LHCN-M2 (cell line): Measurements from ENCODE around the gene PRR15L. TPM values are rescaled to one million over a fixed set of nuclear protein-coding genes. Genes with fewer than 3 reads are reported as not detected.
A peak's percentile ranks its signal among the peaks of the same experiment; 100 is the strongest.

Experiments
- DNase-seq: peaks from one replicate; pipeline ENCODE4 v3.0.0-alpha.2; 2012; ENCODE audit warnings: low read depth
- total RNA-seq: library from RNA; depleted of rRNA; stranded (reverse); fragments of >200 nt; gene quantifications from 2 replicates; pipeline ENCODE4 v1.2.3, GENCODE V29; 2014

The PRR15L gene
- total RNA-seq, 1 experiment from 2014 or later, result not detected

GRCh38 chr17:47961406-47961805, 3.7 kb upstream of the PRR15L start:
- no peak for DNase-seq

- no peak for DNase-seq
Measured at GRCh38 chr17:47959825-47960655, 2.4 kb upstream of the PRR15L start.

DNA sequence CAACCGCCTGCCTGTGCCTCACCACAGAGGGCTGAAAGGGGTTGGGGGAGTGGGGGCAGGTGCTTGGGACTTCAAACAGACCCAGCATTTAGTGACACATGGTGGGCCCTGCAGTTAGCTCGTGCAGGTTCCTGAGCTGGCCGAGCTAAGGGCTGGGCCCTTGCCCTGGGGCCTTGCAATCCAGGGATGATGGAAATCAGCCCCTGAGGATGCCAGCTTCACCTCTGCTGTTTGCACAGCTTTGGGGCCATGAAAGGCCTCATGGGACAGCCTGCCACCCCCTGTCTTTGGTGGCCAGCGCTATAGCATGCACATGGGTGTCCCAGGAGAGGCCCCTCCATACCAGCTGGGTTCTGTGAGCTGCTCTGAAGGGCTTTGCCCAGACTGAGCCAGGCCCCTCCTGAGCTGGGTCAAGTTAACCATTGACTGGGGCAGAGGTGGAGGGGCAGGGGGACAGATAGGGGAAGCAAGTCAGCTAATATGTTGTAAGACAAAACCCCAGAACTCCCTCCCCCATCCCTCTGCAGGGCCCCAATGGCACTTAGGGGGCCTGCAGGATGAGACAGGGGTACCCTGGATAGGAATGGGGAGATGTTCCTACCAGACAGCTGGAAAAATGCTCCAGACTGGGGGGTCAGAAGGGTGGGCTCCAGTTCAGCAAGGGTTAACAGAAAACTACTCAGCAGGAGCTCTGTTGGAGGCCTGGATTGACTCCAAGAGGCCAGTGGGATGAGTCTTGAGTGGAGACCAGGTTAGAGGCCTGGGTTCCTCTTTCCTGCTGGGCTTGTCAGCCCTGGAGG, 692 bp downstream of the PRR15L start:
- no peak for DNase-seq

DNA sequence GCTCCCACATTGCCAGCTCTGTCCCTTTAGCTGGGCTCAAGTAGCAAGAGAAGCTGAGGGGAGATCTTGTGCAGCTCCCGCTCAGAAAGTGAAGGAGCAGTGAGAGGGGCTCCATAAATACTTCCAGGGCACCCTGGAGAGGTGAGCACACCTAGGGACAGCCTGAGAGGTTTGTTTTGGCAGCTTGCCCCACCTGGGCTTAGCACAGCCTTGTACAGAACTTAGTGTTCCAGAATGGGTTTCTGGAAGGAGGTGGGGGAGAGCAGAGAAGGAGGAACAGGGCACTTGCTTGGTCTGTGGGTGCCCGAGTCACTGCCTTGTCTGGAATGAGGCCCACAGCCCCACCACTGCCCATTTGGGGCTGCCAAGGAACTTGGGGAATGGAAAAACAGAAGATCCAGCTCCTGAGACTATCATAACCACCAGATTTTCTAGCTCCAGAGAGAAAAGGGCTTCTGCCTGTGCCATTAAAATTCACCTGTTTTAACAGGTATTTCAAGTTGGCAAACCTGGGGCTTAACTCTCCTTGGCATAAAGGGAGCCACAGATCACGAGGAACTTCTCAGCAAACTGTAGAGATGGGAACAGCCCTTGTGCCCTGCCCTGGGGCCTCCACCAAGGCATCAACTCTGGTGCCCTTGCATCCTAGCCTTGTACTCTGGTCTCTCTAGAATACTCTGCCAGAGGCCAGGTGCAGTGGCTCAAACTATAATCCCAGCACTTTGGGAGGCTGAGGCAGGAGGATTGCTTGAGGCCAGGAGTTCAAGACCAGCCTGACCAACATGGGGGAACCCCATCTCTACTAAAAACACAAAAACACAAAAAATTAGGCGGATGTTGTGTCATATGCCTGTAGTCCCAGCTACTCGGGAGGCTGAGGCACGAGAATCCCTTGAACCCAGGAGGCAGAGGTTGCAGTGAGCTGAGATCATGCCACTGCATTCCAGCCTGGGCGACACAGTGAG, 1.9 kb downstream of the PRR15L start:
- no peak for DNase-seq

DNA sequence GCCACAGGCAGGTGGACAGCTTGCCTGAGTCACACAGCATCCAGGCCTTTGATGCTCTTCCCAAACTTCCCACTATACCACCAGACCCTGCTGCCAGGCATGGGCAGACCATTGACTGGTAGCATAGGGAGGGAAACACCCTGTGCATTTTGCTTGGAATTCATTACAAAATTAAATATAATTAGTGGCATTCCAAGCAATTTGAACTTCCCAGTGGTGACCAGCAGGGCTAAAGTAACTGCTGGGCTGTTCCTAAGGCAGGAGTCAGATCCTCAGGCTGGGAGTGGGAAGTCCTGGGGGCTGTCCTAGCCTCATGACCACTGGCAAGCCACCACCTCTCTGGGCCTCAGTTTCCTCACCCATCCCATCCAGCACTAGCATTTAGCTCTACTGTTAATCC, 3.8 kb downstream of the PRR15L start:
- no peak for DNase-seq

GRCh38 chr17:47952171-47953021, 5.3 kb downstream of the PRR15L start:
- DNase-seq, result no peak

DNA sequence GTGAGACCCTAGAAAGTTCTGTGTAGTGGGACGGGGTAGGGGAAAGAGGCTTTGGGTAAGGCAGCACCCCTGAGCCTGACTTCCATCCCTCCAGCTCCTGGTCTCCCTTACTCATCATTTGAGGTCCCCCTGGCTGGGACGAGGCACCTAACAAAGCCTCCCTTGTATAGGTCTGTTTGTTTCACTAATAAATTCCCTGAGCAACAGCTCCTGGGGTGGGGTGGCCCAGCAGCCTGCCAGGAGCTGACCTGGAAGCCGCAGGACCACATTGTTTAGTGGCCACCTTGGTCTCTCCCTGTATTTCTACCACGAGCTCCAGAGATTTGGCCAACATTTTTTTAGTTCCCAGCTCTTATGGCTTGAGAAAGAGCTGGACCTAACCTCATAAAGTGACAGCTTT, 7.2 kb downstream of the PRR15L start:
- DNase-seq, result no peak

GRCh38 chr17:47949946-47950345, 7.7 kb downstream of the PRR15L start:
- DNase-seq, result no peak

DNA sequence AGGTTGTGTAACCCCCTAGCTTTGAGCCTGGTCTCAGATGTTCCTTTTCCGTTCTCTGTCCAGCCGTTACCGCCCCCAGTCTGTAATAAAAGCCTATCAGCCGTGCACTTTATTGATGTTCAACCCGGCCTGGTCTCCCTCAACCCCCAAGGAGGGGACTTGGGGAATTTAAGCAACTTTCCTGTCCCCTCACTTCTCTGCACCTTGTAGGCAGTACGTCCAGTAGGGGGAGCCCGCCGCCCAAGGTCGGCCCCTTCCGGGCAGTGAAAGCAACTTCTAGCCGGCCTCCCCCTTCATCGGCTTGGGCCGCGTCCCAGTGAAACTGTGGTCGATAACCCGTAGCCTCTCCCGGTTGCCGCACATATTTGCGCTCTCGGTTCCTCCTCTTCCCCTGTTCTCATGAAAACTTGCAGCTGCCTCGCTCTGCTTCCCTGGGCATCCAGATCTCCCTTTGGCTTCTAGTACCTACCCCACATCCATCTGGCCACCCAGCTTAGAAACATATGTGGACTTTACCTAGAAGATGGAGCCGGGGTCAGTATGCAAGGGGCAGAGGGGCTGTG, 8.4 kb downstream of the PRR15L start:
- peak; percentile 73 for DNase-seq

GRCh38 chr17:47948706-47949196, 8.9 kb downstream of the PRR15L start:
- DNase-seq, result no peak

DNA sequence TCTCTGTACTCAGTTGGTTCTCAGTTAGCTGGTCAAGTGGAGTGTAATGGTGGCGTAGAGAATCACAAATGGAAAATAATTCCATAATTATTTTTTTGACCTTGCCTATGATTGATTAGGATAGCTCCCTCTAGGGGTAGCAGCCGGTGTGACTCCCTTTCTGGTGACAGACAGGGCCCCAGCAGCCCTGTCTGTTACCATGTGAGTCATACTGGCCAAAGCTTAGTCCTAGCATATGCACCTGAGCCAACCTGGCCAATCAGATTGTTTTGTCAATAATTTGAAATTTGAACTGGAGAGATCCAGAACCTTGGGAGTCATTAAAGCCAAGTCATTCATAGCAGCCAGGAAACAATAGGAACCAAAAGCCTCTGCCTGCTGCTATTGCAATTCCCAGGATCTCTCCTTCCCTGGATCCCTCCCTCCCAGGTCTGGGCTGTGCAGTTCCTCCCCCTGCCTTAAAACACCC, 10.7 kb downstream of the PRR15L start:
- DNase-seq, result peak; percentile 87

DNA sequence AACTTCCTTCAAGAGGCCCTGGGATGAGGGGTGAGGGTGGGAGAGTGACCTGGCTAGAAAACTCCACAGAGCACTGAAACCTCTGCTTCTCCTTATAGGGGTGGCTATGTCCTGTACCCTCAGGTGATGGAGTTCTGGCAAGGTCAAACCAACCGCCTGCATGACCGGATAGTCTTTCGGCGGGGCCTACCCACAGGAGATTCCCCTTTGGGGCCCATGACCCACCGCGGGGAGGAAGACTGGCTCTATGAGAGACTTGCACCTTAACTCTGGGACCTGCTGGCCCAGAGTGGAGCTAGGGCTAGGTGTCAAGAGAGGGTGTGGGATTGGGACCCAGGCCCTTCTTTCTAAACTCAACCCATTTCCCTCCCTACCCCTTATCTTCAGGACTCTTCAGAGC, 11.2 kb downstream of the PRR15L start:
- no peak for DNase-seq

- DNase-seq, result no peak
Measured at GRCh38 chr17:47945529-47946508, 11.9 kb downstream of the PRR15L start.

DNA sequence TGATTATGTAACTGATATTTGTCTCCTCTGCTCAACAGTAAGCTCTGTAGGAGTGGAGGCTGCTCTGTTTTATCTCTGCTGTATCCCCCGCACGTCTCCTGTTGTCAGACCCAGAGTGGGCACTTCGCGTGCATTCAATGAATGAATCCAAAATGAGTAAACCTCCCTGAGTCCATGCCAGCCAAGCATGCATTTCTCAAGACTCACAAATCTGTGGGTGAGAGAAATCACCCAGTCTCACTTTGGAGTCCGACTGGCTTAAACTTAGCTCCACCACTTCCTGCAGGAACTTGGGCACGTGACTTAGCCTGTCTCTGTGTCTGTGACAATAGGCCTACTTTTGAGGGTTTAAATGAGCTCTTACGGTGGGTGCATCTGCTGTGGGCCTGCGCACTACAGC, 12.6 kb downstream of the PRR15L start:
- DNase-seq, result no peak

DNA sequence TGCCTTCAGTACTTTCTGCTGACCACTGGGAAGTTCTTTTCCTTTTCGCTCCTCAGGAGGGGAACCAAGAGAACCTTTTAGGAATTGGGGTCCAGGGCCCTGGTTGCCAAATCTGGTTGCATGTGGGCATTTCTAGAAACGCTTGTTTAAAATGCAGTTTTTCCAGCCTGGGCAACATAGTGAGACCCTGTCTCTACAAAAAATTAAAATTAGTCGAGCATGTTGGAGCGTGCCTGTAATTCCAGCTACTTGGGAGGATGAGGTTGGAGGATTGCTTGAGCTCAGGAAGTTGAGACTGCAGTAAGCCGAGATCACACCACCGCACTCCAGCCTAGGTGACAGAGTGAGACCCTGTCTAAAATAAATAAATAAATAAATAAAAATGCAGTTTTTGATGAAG, 15.1 kb downstream of the PRR15L start:
- no peak for DNase-seq

DNA sequence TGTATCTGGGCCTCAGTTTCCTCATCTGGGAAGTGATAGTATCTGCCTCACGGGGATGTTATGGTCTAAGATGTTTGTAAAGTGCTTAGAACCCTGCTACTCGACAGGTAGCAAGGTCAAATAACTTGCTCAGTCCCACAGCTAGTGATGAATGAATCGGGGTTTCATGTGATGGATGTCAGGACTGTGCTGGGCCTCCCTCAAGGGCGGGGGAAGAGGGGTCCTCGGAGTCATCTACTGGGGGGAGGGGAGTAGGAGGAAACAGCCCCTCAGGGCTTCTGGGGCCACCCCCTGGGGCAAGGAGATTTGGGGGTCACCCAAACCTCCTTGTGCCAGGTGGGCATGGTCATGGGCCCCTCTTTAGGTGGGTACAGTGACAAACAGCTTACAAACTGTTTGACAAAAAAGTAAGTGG, 15.6 kb downstream of the PRR15L start:
- no peak for DNase-seq

DNA sequence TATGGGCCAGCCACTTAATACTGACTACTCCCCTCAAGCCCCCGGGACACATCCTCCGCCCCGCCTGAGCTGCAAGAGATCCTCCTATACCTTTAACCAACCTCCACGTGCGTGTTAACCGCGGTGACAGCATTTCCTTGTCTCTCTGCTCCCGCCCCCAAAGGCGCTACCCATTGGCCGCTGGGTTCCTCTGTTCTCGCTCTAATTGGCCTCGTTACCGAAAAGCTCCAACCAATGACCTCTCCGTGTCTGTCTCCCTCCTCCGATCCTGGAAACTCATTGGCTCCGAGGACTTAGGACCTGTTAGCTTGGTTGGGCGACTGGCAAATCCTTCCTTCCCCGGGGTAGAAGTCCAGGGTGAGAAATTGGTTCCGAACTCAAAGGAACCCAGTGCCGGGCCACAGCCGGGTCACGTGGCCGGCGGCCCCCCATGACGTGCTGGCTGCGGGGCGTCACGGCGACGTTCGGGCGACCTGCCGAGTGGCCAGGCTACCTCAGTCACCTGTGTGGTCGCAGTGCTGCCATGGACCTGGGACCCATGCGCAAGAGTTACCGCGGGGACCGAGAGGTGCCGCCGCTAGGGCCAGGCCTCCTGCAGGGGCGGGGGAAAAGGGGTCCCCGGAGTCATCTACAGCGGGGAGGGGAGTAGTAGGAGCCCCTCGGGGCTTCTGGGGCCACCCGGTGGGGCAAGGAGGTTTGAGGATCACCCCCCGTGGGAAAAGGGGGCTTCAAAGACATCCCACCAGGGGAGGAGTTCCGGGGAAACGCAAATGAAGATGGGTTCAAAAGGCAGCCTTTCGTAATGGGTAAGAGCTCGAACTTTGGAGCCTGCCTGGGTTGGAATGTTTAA, 16.2 kb downstream of the PRR15L start, which contains the start of gene PNPO:
TSS of gene PNPO (plus strand) at position 326 of the 850 bp plus-strand sequence. CDS start at position 431, 105 bp downstream.
- peak; percentile 98 for DNase-seq

DNA sequence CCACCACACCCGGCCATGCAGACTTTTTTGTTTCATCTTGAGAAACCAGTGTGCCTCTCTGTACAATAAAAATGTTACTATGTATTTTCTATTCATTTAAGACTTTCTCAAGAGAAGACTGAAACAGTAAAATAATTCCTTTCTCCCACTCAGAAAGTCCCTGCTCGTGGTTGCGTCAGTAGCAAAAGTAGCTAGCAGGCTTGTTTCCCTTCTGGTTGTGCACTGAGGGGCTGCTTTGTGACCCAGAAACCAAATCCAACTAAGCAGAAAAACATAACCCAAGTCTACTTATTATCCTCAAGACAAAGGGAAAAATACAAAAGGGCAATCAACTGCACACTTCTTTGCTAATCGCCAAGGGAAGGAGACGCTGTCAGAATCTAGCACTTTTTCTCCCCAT, 19.7 kb downstream of the PRR15L start:
- no peak for DNase-seq
